SU-DHL-6 (cell line): ENCODE results near the gene ALG8.

Source experiments
- H2AFZ ChIP-seq: fragments of 200-600 bp; sonication (generic); 2 replicates; pipeline ENCODE4 v1.6.1; 2014; ENCODE audit warnings: low read depth, mild to moderate bottlenecking, moderate library complexity, mixed read lengths, antibody characterized with exemption, low read length; ENCODE audit not compliant: severe bottlenecking
- H3F3A ChIP-seq: fragments of 200-600 bp; shearing (Covaris generic); 2 replicates; pipeline ENCODE4 v1.6.0; 2016; ENCODE audit warnings: antibody characterized with exemption, mild to moderate bottlenecking; ENCODE audit not compliant: insufficient read depth
- H3K27ac ChIP-seq: fragments of 200-600 bp; sonication (generic); 2 replicates; pipeline ENCODE4 v1.5.1; 2016; ENCODE audit warnings: low read depth, mild to moderate bottlenecking, low read length, moderate library complexity, mixed read lengths
- H3K27me3 ChIP-seq: fragments of 200-600 bp; sonication (generic), shearing (Covaris generic); 2 replicates; pipeline ENCODE4 v1.6.0; 2014; ENCODE audit warnings: mild to moderate bottlenecking, low read length
- H3K36me3 ChIP-seq: fragments of 200-600 bp; sonication (generic); 2 replicates; pipeline ENCODE4 v1.6.1; 2014; ENCODE audit warnings: mild to moderate bottlenecking, low read length, mixed read lengths
- H3K4me2 ChIP-seq: fragments of 300-600, 200-600 bp; shearing (Covaris generic), sonication (generic); 2 replicates; pipeline ENCODE4 v1.6.0; 2014; ENCODE audit warnings: low read length, low read depth, mild to moderate bottlenecking; ENCODE audit not compliant: poor library complexity, severe bottlenecking
- H3K4me3 ChIP-seq: fragments of 200-600 bp; sonication (generic); 2 replicates; pipeline ENCODE4 v1.5.1; 2014; ENCODE audit warnings: antibody characterized with exemption, low read length, mild to moderate bottlenecking, mixed read lengths; ENCODE audit not compliant: insufficient read depth, poor library complexity, severe bottlenecking
- H3K79me2 ChIP-seq: fragments of 200-600 bp; sonication (generic); 2 replicates; pipeline ENCODE4 v1.6.1; 2014; ENCODE audit warnings: mild to moderate bottlenecking, low read length, moderate library complexity; ENCODE audit not compliant: insufficient read depth
- H3K9ac ChIP-seq: fragments of 200-600 bp; sonication (generic); 2 replicates; pipeline ENCODE4 v1.7.0; 2014; ENCODE audit warnings: mild to moderate bottlenecking, low read length
- H3K9me2 ChIP-seq: fragments of 200-600 bp; sonication (generic); replicated peaks from 2 replicates; pipeline ENCODE4 v1.6.1; 2014; ENCODE audit warnings: low read length; ENCODE audit not compliant: insufficient read depth
- H3K9me3 ChIP-seq: fragments of 200-600 bp; sonication (generic); 2 replicates; pipeline ENCODE4 v1.6.1; 2014; ENCODE audit warnings: low read length, mixed read lengths; ENCODE audit not compliant: insufficient read depth
- H4K20me1 ChIP-seq: fragments of 200-600 bp; sonication (generic); 2 replicates; pipeline ENCODE4 v1.6.1; 2014; ENCODE audit warnings: low read depth, mild to moderate bottlenecking, antibody characterized with exemption, low read length, moderate library complexity, mixed read lengths
- EZH2phosphoT487 ChIP-seq: fragments of 200-600 bp; sonication (generic), shearing (Covaris generic); conservative IDR thresholded peaks from 2 replicates; pipeline ENCODE4 v1.6.1; 2018; ENCODE audit warnings: mild to moderate bottlenecking, antibody characterized with exemption, low read length, moderate library complexity, mixed read lengths
- TF ChIP-seq, protein P1 (sequence below): fragments of 200-600 bp; sonication (generic); IDR thresholded peaks from one replicate; pipeline ENCODE4 v1.5.1; 2017; ENCODE audit warnings: antibody characterized with exemption, mild to moderate bottlenecking, low read length, moderate library complexity; ENCODE audit not compliant: insufficient read depth, poor library complexity, severe bottlenecking

The ALG8 gene

DNA sequence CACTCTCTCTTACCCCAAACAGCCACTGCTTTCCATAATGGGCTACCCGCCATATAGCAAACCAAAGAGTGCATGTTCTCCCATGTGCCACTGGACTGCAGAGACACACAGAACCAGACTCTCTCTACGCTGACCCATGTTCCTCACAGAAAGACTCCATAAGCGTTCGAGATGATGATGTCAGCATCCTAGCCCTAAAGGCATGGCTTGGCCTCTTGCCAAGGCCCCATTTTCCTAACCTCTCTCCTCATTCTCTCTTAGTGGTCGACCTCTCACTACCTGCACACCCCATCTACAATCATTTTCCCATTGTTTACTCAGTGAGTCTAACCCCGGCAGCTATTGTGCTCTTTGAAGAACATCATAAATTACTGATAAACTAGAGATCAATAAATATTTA lies 64.7 kb downstream of the ALG8 start:
- Histone ChIP-seq H3K9me3 (no peaks in the 10 kb centered on the region), H3K27ac (no peak overlapping the region), H3K27me3 (no peaks in the 10 kb centered on the region), H3K4me2 (no peak overlapping the region), H3K36me3 (peaks cover 3% of the 10 kb centered on the region; the same call in 1 of the 2 replicates), H3K79me2 (peaks cover 68% of the 10 kb centered on the region), H4K20me1 (peaks cover 3% of the 10 kb centered on the region; the same call in 1 of the 2 replicates), H3F3A (no peaks in the 10 kb centered on the region), H3K9ac (no peak overlapping the region), H3K9me2 (no peaks in the 10 kb centered on the region), H3K4me3 (no peak overlapping the region), H2AFZ (no peak overlapping the region)
- TF ChIP-seq EZH2phosphoT487 = no peak
- TF ChIP-seq, protein P1, sequence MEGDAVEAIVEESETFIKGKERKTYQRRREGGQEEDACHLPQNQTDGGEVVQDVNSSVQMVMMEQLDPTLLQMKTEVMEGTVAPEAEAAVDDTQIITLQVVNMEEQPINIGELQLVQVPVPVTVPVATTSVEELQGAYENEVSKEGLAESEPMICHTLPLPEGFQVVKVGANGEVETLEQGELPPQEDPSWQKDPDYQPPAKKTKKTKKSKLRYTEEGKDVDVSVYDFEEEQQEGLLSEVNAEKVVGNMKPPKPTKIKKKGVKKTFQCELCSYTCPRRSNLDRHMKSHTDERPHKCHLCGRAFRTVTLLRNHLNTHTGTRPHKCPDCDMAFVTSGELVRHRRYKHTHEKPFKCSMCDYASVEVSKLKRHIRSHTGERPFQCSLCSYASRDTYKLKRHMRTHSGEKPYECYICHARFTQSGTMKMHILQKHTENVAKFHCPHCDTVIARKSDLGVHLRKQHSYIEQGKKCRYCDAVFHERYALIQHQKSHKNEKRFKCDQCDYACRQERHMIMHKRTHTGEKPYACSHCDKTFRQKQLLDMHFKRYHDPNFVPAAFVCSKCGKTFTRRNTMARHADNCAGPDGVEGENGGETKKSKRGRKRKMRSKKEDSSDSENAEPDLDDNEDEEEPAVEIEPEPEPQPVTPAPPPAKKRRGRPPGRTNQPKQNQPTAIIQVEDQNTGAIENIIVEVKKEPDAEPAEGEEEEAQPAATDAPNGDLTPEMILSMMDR = no peak

DNA sequence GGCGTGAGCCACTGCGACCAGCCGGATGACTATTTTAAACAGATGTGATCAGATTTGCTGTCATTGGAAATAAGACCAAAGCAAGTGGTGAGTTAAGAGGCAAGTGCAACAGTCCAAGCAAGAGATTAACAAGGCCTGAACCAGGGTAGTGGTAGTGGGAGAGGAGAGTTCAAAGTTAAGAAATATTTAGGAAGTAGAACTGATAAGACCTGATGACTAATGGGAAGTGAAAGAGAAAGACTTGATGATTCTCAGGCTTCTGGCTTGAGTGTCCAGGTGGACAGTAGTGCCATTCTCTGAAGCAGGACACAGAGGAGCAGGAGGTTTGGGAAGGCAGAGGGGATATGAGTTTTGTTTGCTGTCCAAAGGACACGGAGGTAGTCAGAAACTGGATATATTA lies 67.0 kb downstream of the ALG8 start:
- peaks cover 3% of the 10 kb centered on the region; the same call in 1 of the 2 replicates for H3K36me3 ChIP-seq
- H3K4me2 ChIP-seq = no peak overlapping the region

DNA sequence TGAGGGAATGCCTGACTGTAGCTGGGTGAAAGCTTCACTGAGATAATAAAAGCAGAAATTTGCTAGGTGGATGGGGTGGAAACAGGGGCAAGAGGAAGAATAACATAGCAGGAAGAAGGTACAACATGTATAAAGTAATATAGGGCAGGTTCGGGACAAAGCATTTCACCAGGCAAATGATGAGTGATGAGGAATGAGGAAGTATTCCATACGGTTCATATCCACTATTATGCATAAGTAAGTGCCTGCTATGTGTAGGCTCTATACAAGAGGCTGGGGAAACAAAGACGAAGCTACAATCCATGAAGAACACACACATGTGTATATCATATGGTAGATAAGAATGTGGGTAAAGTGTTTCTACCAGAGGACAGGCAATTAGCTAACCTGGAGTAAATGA lies 67.7 kb downstream of the ALG8 start:
- peaks cover 3% of the 10 kb centered on the region; the same call in 1 of the 2 replicates for H4K20me1 ChIP-seq
- no peak overlapping the region for H2AFZ ChIP-seq
- TF ChIP-seq EZH2phosphoT487 = no peak
- TF ChIP-seq, protein P1 = no peak
- peaks cover 41% of the 10 kb centered on the region for H3K79me2 ChIP-seq
- no peaks in the 10 kb centered on the region for H3K9me3 ChIP-seq
- H3K4me3 ChIP-seq = no peak overlapping the region
- H3K36me3 ChIP-seq = peaks cover 3% of the 10 kb centered on the region; the same call in 1 of the 2 replicates
- H3K9me2 ChIP-seq = no peaks in the 10 kb centered on the region
- H3K27ac ChIP-seq = no peak overlapping the region
- no peak overlapping the region for H3K4me2 ChIP-seq
- H3K9ac ChIP-seq = no peak overlapping the region
- H3F3A ChIP-seq = no peaks in the 10 kb centered on the region
- no peaks in the 10 kb centered on the region for H3K27me3 ChIP-seq

More for the DNA sequence above, 67.0 kb downstream of the ALG8 start:
- Histone ChIP-seq H3K9me3 (no peaks in the 10 kb centered on the region), H3K27me3 (no peaks in the 10 kb centered on the region), H3F3A (no peaks in the 10 kb centered on the region), H2AFZ (no peak overlapping the region), H3K4me3 (no peak overlapping the region), H4K20me1 (peaks cover 3% of the 10 kb centered on the region; the same call in 1 of the 2 replicates), H3K9ac (no peak overlapping the region), H3K79me2 (peaks cover 49% of the 10 kb centered on the region), H3K9me2 (no peaks in the 10 kb centered on the region), H3K27ac (no peak overlapping the region)
- TF ChIP-seq EZH2phosphoT487 = no peak

DNA sequence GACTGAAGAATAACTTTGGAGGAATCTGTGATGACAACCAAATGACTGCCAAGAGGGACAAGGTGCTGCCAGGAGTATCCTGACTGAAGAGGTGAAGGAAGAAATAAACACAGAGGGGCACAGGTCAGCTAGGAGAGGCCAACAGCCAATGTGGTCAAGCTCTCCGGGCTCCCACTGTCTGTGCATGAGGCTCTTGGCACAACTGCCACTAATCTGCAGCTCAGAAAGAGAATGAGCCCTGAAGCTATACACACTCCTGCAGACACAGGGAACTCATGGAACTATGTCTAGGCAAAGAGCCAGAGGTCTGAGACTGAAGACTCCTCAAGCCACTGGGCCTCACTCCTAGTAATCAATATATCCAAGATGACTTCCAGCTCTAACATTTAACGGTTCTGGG lies 68.8 kb downstream of the ALG8 start:
- TF ChIP-seq, protein P1 = no peak
- no peak for TF ChIP-seq EZH2phosphoT487
- Histone ChIP-seq H3K79me2 (peaks cover 30% of the 10 kb centered on the region), H4K20me1 (peaks cover under 1% of the 10 kb centered on the region; the same call in 1 of the 2 replicates)

More for the DNA sequence above, 68.8 kb downstream of the ALG8 start:
- H3K4me3 ChIP-seq = no peak overlapping the region
- H3K9ac ChIP-seq = no peak overlapping the region
- H3K9me3 ChIP-seq = no peaks in the 10 kb centered on the region
- H3K4me2 ChIP-seq = no peak overlapping the region
- peaks cover 3% of the 10 kb centered on the region; the same call in 1 of the 2 replicates for H3K36me3 ChIP-seq
- no peaks in the 10 kb centered on the region for H3K9me2 ChIP-seq
- no peak overlapping the region for H3K27ac ChIP-seq
- no peaks in the 10 kb centered on the region for H3F3A ChIP-seq
- no peak overlapping the region for H2AFZ ChIP-seq
- no peaks in the 10 kb centered on the region for H3K27me3 ChIP-seq
